HL-60/S4 treated with retinoic acid at 250 ng/mL for 4 days and 3 days (cell line): ENCODE data around the gene STOX2.

Experiments
- in situ Hi-C: fragments of 300-500 bp; cut with MboI; formaldehyde crosslinking; loops from 2 replicates; pipeline ENCODE4 v1.7.0; 2022; ENCODE audit warnings: low sequenced_read_pairs

Gene STOX2

DNA sequence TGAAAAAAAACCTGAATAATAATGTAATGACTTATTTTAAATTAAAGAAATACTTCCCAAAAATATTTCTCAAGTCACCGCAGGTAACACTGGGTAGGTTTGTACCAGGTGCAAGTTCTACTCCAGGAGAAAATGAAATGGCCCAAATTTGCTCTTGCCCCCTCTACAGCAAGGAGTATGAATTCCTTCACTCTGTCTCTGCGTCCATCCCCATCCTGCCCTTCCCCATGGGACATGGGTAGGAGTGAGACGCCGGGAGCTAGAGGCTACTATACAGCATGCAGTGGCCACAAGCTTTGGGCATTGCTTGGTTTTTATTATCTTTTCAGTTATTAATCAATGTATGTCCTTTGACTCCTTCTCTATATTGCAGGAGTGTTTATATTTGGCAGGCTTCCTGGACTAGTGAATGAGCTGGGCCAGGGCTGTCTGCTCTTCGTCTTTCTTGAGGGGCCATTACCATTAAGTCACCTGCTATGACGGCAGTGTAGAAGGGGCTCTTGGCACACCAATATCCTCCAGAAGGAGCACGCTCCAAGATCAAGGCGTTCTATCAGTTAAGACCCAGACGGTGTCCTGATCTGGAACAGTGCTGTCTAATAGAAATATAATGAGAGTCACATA, 162.9 kb downstream of the STOX2 start:
- in situ Hi-C loops, result no loop called here
